AG04450 (cell line): ENCODE measurements around the gene CAB39L. TPM values are rescaled to one million over a fixed set of nuclear protein-coding genes. Genes with fewer than 3 reads are reported as not detected.

Experiments used
- CTCF ChIA-PET: fragments of 300-600, 350-600 bp; formaldehyde crosslinking; extraction: SDS; loops from one replicate; lab custom pipeline; 2022; ENCODE audit warnings: antibody characterized with exemption, inconsistent platforms; lab: Charles Lee
- POLR2A ChIA-PET: fragments of 350-600 bp; formaldehyde crosslinking; extraction: SDS; loops from one replicate; lab custom pipeline; 2021; ENCODE audit warnings: antibody characterized with exemption, inconsistent platforms; lab: Yijun Ruan, JAX
- DNase-seq: peaks from one replicate; pipeline ENCODE4 v3.0.0-alpha.2; 2011; ENCODE audit warnings: low read depth, low spot score
- H3K27ac ChIP-seq: one replicate; pipeline ENCODE4 v1.5.1; 2012; ENCODE audit warnings: low read depth, low read length, control low read depth
- H3K27me3 ChIP-seq: one replicate; pipeline ENCODE4 v1.6.0; 2012; ENCODE audit warnings: low read length; ENCODE audit not compliant: control insufficient read depth, insufficient read depth
- H3K4me3 ChIP-seq: 2 replicates; pipeline ENCODE4 v1.5.1; 2011; ENCODE audit warnings: mild to moderate bottlenecking, low read depth, low read length, control low read depth
- H3K9me3 ChIP-seq: 2 replicates; pipeline ENCODE4 v1.5.1; 2012; ENCODE audit warnings: low read length; ENCODE audit not compliant: control insufficient read depth, insufficient read depth
- polyA plus RNA-seq: library from polyadenylated mRNA; depleted of rRNA; stranded (reverse); fragments of >200 nt; gene quantifications from 2 replicates; pipeline ENCODE4 v1.2.3, GENCODE V29; 2011
- TF ChIP-seq, protein P1 (sequence below): IDR thresholded peaks from 2 replicates; pipeline ENCODE4 v1.5.1; 2011; ENCODE audit warnings: low read depth, low read length, control low read depth, inconsistent platforms

The CAB39L gene
- polyA plus RNA-seq, 1 experiment = 26.3 TPM

DNA sequence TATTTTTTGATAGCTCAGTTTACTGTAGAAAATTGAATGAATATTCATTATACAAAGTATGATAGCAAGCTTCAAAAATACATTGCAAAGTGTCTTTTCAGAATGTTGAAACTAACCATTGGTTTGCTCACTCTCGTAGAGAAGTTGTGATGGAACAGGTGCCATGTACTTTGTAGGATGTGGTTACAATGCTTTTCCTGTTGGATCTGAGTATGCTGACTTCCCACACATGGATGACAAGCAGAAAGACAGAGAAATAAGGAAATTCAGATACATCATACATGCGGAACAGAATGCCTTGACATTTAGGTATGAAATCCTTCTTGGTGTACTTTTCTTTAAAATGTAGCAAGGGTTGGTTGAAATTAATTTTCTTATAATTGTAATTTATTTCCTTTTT lies 165.7 kb downstream of the CAB39L start:
- CTCF ChIA-PET = no interaction called here
- Histone ChIP-seq H3K27me3 (no peaks in the 10 kb centered on the region), H3K27ac (no peak overlapping the region), H3K4me3 (no peak overlapping the region), H3K9me3 (no peaks in the 10 kb centered on the region)
- no peak for DNase-seq
- TF ChIP-seq, protein P1, sequence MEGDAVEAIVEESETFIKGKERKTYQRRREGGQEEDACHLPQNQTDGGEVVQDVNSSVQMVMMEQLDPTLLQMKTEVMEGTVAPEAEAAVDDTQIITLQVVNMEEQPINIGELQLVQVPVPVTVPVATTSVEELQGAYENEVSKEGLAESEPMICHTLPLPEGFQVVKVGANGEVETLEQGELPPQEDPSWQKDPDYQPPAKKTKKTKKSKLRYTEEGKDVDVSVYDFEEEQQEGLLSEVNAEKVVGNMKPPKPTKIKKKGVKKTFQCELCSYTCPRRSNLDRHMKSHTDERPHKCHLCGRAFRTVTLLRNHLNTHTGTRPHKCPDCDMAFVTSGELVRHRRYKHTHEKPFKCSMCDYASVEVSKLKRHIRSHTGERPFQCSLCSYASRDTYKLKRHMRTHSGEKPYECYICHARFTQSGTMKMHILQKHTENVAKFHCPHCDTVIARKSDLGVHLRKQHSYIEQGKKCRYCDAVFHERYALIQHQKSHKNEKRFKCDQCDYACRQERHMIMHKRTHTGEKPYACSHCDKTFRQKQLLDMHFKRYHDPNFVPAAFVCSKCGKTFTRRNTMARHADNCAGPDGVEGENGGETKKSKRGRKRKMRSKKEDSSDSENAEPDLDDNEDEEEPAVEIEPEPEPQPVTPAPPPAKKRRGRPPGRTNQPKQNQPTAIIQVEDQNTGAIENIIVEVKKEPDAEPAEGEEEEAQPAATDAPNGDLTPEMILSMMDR = no peak
- POLR2A ChIA-PET = no interaction called here

DNA sequence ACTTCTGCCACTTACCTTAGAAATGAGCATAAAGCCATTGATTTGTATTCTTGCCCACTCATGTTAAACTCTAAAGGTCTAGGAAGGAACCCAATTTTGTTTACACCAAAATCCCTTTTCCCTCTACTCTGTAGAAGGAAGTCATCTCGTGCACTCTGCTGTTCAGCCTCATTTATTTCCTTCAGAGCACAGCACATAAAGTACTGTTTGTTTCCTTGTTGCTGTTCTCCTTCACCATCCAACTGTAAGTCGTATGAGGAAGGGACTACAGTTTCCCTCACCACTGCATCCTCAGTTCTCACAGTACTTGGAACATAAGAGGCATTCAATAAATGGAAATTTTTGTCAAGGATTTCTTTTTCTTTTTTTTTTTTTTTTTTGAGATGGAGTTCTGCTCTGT lies 171.6 kb downstream of the CAB39L start:
- POLR2A ChIA-PET = no interaction called here
- Histone ChIP-seq H3K27me3 (no peaks in the 10 kb centered on the region), H3K9me3 (no peaks in the 10 kb centered on the region), H3K4me3 (no peak overlapping the region), H3K27ac (no peak overlapping the region)
- TF ChIP-seq, protein P1 = no peak
- DNase-seq = no peak
- CTCF ChIA-PET = no interaction called here

DNA sequence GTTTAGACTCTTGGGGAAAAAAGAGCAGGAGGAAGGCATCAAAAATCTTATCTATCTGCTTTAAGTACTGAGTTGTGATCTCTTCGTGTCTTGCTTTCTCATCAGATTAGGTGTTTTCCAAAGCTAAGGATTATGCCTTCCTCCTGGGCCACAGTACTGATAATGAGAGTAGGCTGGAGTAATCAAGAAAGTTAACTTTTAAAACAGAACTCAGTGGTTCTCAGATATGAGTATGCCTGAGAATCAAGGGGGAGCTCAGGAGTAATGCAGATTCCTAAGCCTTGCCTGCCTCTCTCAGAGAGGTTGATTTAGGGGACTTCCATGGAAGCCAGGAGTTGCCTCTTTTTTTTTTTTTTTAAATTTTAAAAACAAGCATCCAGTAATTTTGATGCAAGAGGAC lies 172.6 kb downstream of the CAB39L start:
- TF ChIP-seq, protein P1 = no peak
- no peaks in the 10 kb centered on the region for H3K27me3 ChIP-seq
- H3K9me3 ChIP-seq = no peaks in the 10 kb centered on the region
- CTCF ChIA-PET = interaction anchor here (0.5 to 2.4 kb wide), 2 partner anchors 10 to 17 kb away, joined by 3 to 18 read pairs; no protein-coding TSS in a partner anchor
- no peak overlapping the region for H3K27ac ChIP-seq
- POLR2A ChIA-PET = no interaction called here
- no peak overlapping the region for H3K4me3 ChIP-seq
- DNase-seq = no peak

DNA sequence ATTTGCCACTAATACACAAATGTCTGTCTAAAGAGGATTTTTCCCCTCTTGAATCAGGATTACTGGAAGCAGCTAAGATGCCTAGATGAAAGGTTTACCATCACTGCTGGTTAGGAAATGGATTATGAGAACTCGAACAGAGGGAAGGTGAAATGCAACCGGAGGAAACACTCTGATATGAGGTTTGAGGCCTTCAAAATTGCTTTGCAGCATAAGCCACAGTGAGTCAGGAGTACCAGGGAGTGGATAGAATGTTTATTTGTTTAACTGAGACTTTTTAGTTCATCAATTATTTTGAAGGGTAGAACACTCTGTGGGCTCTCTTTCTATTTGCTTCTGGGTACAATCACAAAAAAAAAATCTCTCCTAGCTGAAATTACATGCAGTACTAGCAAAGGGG lies 178.0 kb downstream of the CAB39L start:
- peak; percentile 10 for DNase-seq
- POLR2A ChIA-PET = no interaction called here

DNA sequence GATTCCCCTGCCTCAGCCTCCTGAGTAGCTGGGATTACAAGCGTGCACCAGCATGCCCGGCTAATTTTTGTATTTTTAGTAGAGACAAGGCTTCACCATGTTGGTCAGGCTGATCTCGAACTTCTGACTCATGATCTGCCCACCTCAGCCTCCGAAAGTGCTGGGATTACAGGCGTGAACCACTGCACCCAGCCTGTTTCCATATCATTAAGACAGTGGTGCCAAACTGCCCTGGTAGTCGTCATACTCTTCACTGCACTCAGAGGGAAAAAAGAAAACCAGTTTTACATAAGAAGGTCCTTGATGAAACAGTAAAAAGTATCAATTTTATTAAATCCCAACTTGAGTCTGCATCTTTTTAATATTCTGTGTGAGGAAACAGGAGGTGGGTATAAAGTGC lies 181.2 kb downstream of the CAB39L start:
- POLR2A ChIA-PET = no interaction called here
- CTCF ChIA-PET = no interaction called here
- Histone ChIP-seq H3K27me3 (no peaks in the 10 kb centered on the region), H3K27ac (no peak overlapping the region), H3K9me3 (no peaks in the 10 kb centered on the region), H3K4me3 (no peak overlapping the region)
- DNase-seq = no peak
- TF ChIP-seq, protein P1 = no peak

More for the DNA sequence above, 178.0 kb downstream of the CAB39L start:
- CTCF ChIA-PET = interaction anchor here (1.3 to 2.8 kb wide), 2 partner anchors 15 to 170 kb away, joined by 3 to 25 read pairs; no protein-coding TSS in a partner anchor
- H3K27ac ChIP-seq = no peak overlapping the region
- TF ChIP-seq, protein P1 = no peak
- no peaks in the 10 kb centered on the region for H3K9me3 ChIP-seq
- H3K4me3 ChIP-seq = no peak overlapping the region
- H3K27me3 ChIP-seq = no peaks in the 10 kb centered on the region
